Lung (tissue), 12 donors: Measurements from ENCODE around the gene IL6R. TPM values are rescaled to one million over a fixed set of nuclear protein-coding genes. Genes with fewer than 3 reads are reported as not detected.

ENCODE experiments used
- ATAC-seq: fragments of 200-7000 bp; cut with Tn5 transposase; one replicate; pipeline ENCODE4 v1.9.1; 2020; ENCODE audit warnings: moderate number of reproducible peaks; ENCODE audit not compliant: insufficient read depth, low FRiP score
- DNase-seq, 3 donors: peaks; one replicate each; pipeline ENCODE4 v3.0.0-alpha.2; 2013 to 2017
- H3K27ac ChIP-seq, 2 donors: one replicate each; pipeline ENCODE4 v1.5.1; 2013; ENCODE audit warnings: mild to moderate bottlenecking in 2 of 2, moderate library complexity in 2 of 2, control low read depth in 1 of 2, inconsistent platforms in 1 of 2, low read depth in 1 of 2, low read length in 1 of 2
- H3K27me3 ChIP-seq, 3 donors: one replicate each; pipeline ENCODE4 v1.5.1; 2013; ENCODE audit warnings: low read length in 2 of 3; ENCODE audit not compliant: control insufficient read depth in 3 of 3, insufficient read depth in 3 of 3
- H3K36me3 ChIP-seq, 4 donors: one replicate each; pipeline ENCODE4 v1.5.1; 2013; ENCODE audit warnings: low read length in 4 of 4, mild to moderate bottlenecking in 1 of 4, moderate library complexity in 1 of 4; ENCODE audit not compliant: control insufficient read depth in 4 of 4, insufficient read depth in 4 of 4
- H3K4me1 ChIP-seq, 5 donors: one replicate each; pipeline ENCODE4 v1.5.1; 2013; ENCODE audit warnings: low read length in 5 of 5, mild to moderate bottlenecking in 2 of 5, moderate library complexity in 1 of 5; ENCODE audit not compliant: control insufficient read depth in 5 of 5, insufficient read depth in 5 of 5
- H3K4me3 ChIP-seq: one replicate; pipeline ENCODE4 v1.5.1; 2013; ENCODE audit warnings: mild to moderate bottlenecking, control low read depth, moderate library complexity
- H3K9ac ChIP-seq, 2 donors: one replicate each; pipeline ENCODE4 v1.5.1; 2013; ENCODE audit warnings: low read length in 2 of 2, control low read depth in 1 of 2; ENCODE audit not compliant: insufficient read depth in 1 of 2
- H3K9me3 ChIP-seq, 4 donors: one replicate each; pipeline ENCODE4 v1.5.1; 2013; ENCODE audit warnings: low read length in 3 of 4, mild to moderate bottlenecking in 1 of 4, moderate library complexity in 1 of 4; ENCODE audit not compliant: control insufficient read depth in 4 of 4, insufficient read depth in 3 of 4
- CTCF ChIP-seq: IDR thresholded peaks from 2 replicates; pipeline ENCODE4 v1.5.1; 2012; ENCODE audit warnings: mild to moderate bottlenecking; ENCODE audit errors: control extremely low read depth, extremely low read depth
- WGBS, 2 donors: extraction: QIAGEN DNeasy Blood & Tissue Kit; methylation state at CpG; one replicate each; pipeline ENCODE4 v1.1.7; 2013; 5-methylcytosine and 5-hydroxymethylcytosine counted together
- polyA plus RNA-seq, 2 donors: library from polyadenylated mRNA; stranded (reverse); fragments of 200-250 nt; gene quantifications; one replicate each; pipeline ENCODE4 v1.2.1, GENCODE V29; 2013
- total RNA-seq, 2 donors: library from RNA; depleted of rRNA in 1 of 2; stranded (reverse); fragments of >200 nt in 1 of 2; gene quantifications; one replicate each; pipeline ENCODE4 v1.2.1, GENCODE V29; 2014 to 2021
- donor health status: control.
- donor health status: control.
- donor health status: Bipolar disorder and iron deficiency.
- donor health status: healthy.
- donor health status: DM: yes; HTN: yes; CAD: no.

Gene IL6R
- total and polyA plus RNA-seq, 4 donors: 12.3 to 79.7 (median 32.0) TPM

DNA sequence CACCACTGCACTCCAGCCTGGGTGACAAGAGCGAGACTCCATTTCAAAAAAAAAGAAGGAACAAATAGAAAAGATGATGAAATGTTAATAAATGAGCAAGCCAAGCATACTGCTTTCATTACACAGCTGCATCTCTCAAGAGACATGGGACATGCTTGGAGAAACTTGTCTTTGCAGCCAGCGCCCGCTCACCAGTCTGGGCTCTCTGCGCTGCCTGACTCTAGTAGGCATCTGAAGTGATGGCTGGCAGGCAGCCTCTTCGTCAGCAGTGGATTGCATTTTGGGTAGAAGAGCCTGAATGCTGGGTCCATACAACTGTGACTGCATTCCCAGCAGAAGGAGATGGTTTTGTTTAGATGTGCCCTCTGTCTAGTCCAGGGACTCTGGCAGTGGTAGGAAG, 48.0 kb downstream of the IL6R start:
- ATAC-seq (no peak), DNase-seq (no peak)
- peaks cover 0 to 11% (median 8%) of the 10 kb centered on the region in 5 donors for H3K4me1 ChIP-seq
- H3K27me3 ChIP-seq: no peaks in the 10 kb centered on the region
- no peak overlapping the region for H3K9ac ChIP-seq
- peaks cover 0 to 27% (median 3%) of the 10 kb centered on the region in 4 donors for H3K36me3 ChIP-seq
- H3K9me3 ChIP-seq: no peaks in the 10 kb centered on the region
- 73 to 86% methylated on average over 5 of the region's 5 CpGs for WGBS, 2 donors
- peak overlapping the region in 1 of 2 donors; percentile 74 for H3K27ac ChIP-seq
- TF ChIP-seq CTCF: no peak
- H3K4me3 ChIP-seq: no peak overlapping the region

GRCh38 chr1:154453574-154454352, 48.6 kb downstream of the IL6R start:
- WGBS, 2 donors: 50% methylated on average over 5 of the region's 5 CpGs
- DNase-seq (no peak), ATAC-seq (no peak)
- no peak for TF ChIP-seq CTCF
- Histone ChIP-seq H3K36me3 (peaks cover 0 to 24% (median 3%) of the 10 kb centered on the region in 4 donors), H3K4me3 (no peak overlapping the region), H3K27ac (peak overlapping the region in 1 of 2 donors; percentile 74), H3K9ac (no peak overlapping the region), H3K4me1 (peaks cover 0 to 8% (median 5%) of the 10 kb centered on the region in 5 donors), H3K27me3 (no peaks in the 10 kb centered on the region), H3K9me3 (no peaks in the 10 kb centered on the region)

GRCh38 chr1:154454386-154455120, 49.4 kb downstream of the IL6R start:
- H3K36me3 ChIP-seq: peaks cover 0 to 27% (median 3%) of the 10 kb centered on the region in 4 donors
- WGBS, 2 donors: 74 to 85% methylated on average over 5 of the region's 5 CpGs
- DNase-seq: no peak
- peaks cover 0 to 8% (median 5%) of the 10 kb centered on the region in 5 donors for H3K4me1 ChIP-seq
- H3K9ac ChIP-seq: no peak overlapping the region
- no peak for ATAC-seq
- H3K9me3 ChIP-seq: no peaks in the 10 kb centered on the region
- TF ChIP-seq CTCF: no peak
- H3K4me3 ChIP-seq: no peak overlapping the region
- H3K27ac ChIP-seq: no peak overlapping the region
- H3K27me3 ChIP-seq: no peaks in the 10 kb centered on the region
